Measurements from ENCODE around the gene CCRL2. TPM values are rescaled to one million over a fixed set of nuclear protein-coding genes. Genes with fewer than 3 reads are reported as not detected.

CCRL2 gene
- total and polyA plus RNA-seq, 2 donors (not counting 1 experiment from before 2014, with no cell fraction given): 0.33 to 3.7 TPM

- no peaks in the 10 kb centered on the region for H4K20me1 ChIP-seq (ENCODE audit: control insufficient read depth, extremely low read depth, insufficient read depth, low read length)
- no peaks in the 10 kb centered on the region for H3K9me3 ChIP-seq (ENCODE audit: control insufficient read depth, insufficient read depth, low read depth, low read length)
- no peak for DNase-seq (ENCODE audit: low read depth in 2 of 2)
- H3K9ac ChIP-seq (ENCODE audit: insufficient read depth, low read length): no peak overlapping the region
- no peak overlapping the region for H3K4me3 ChIP-seq (replicated peaks in 1 of 4; ENCODE audit: control extremely low read depth in 1 of 4, insufficient read depth in 1 of 4, low read depth in 3 of 4, low read length in 4 of 4)
- no peak overlapping the region for H3K4me2 ChIP-seq (ENCODE audit: extremely low read depth, insufficient read depth, low read length)
- H3K27ac ChIP-seq (ENCODE audit: insufficient read depth, low read length): no peak overlapping the region
- H3K27me3 ChIP-seq (ENCODE audit: control insufficient read depth, insufficient read depth, low read length): peaks cover 17% of the 10 kb centered on the region
- no peaks in the 10 kb centered on the region for H3K79me2 ChIP-seq (ENCODE audit: control insufficient read depth, insufficient read depth, low read length)
- TF ChIP-seq, protein P1, sequence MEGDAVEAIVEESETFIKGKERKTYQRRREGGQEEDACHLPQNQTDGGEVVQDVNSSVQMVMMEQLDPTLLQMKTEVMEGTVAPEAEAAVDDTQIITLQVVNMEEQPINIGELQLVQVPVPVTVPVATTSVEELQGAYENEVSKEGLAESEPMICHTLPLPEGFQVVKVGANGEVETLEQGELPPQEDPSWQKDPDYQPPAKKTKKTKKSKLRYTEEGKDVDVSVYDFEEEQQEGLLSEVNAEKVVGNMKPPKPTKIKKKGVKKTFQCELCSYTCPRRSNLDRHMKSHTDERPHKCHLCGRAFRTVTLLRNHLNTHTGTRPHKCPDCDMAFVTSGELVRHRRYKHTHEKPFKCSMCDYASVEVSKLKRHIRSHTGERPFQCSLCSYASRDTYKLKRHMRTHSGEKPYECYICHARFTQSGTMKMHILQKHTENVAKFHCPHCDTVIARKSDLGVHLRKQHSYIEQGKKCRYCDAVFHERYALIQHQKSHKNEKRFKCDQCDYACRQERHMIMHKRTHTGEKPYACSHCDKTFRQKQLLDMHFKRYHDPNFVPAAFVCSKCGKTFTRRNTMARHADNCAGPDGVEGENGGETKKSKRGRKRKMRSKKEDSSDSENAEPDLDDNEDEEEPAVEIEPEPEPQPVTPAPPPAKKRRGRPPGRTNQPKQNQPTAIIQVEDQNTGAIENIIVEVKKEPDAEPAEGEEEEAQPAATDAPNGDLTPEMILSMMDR (conservative IDR thresholded peaks at IDR 0.05 in 1 of 2, IDR thresholded peaks at IDR 0.05 in 1 of 2; ENCODE audit: low read depth in 1 of 2, low read length in 2 of 2): no peak
- no peak for TF ChIP-seq EZH2 (IDR thresholded peaks at IDR 0.05; ENCODE audit: low read length, missing control alignments)
- no peaks in the 10 kb centered on the region for H3K36me3 ChIP-seq (ENCODE audit: control insufficient read depth, insufficient read depth, low read length)
- no peak overlapping the region for H2AFZ ChIP-seq (ENCODE audit: low read length)
- no peaks in the 10 kb centered on the region for H3K4me1 ChIP-seq (ENCODE audit: control insufficient read depth, extremely low read depth, insufficient read depth, low read length)
Observed at GRCh38 chr3:46375218-46375617, 31.8 kb upstream of the CCRL2 start.

GRCh38 chr3:46375814-46376213 lies 31.2 kb upstream of the CCRL2 start:
- H3K27ac ChIP-seq (ENCODE audit: insufficient read depth, low read length): no peak overlapping the region
- no peaks in the 10 kb centered on the region for H3K4me1 ChIP-seq (ENCODE audit: control insufficient read depth, extremely low read depth, insufficient read depth, low read length)
- H3K9me3 ChIP-seq (ENCODE audit: control insufficient read depth, insufficient read depth, low read depth, low read length): no peaks in the 10 kb centered on the region
- H3K9ac ChIP-seq (ENCODE audit: insufficient read depth, low read length): no peak overlapping the region
- TF ChIP-seq, protein P1 (conservative IDR thresholded peaks at IDR 0.05 in 1 of 2, IDR thresholded peaks at IDR 0.05 in 1 of 2; ENCODE audit: low read depth in 1 of 2, low read length in 2 of 2): no peak
- no peak for TF ChIP-seq EZH2 (IDR thresholded peaks at IDR 0.05; ENCODE audit: low read length, missing control alignments)
- no peak overlapping the region for H2AFZ ChIP-seq (ENCODE audit: low read length)
- no peaks in the 10 kb centered on the region for H4K20me1 ChIP-seq (ENCODE audit: control insufficient read depth, extremely low read depth, insufficient read depth, low read length)
- H3K79me2 ChIP-seq (ENCODE audit: control insufficient read depth, insufficient read depth, low read length): no peaks in the 10 kb centered on the region
- peaks cover 17% of the 10 kb centered on the region for H3K27me3 ChIP-seq (ENCODE audit: control insufficient read depth, insufficient read depth, low read length)
- H3K4me3 ChIP-seq (replicated peaks in 1 of 4; ENCODE audit: control extremely low read depth in 1 of 4, insufficient read depth in 1 of 4, low read depth in 3 of 4, low read length in 4 of 4): no peak overlapping the region
- H3K4me2 ChIP-seq (ENCODE audit: extremely low read depth, insufficient read depth, low read length): no peak overlapping the region
- no peak for DNase-seq (ENCODE audit: low read depth in 2 of 2)
- H3K36me3 ChIP-seq (ENCODE audit: control insufficient read depth, insufficient read depth, low read length): no peaks in the 10 kb centered on the region

GRCh38 chr3:46378426-46378942 lies 28.6 kb upstream of the CCRL2 start:
- H3K27me3 ChIP-seq (ENCODE audit: control insufficient read depth, insufficient read depth, low read length): peaks cover 14% of the 10 kb centered on the region
- DNase-seq (ENCODE audit: low read depth in 2 of 2): peak; percentile 28 to 60
- no peaks in the 10 kb centered on the region for H3K9me3 ChIP-seq (ENCODE audit: control insufficient read depth, insufficient read depth, low read depth, low read length)
- H3K4me3 ChIP-seq (replicated peaks in 1 of 4; ENCODE audit: control extremely low read depth in 1 of 4, insufficient read depth in 1 of 4, low read depth in 3 of 4, low read length in 4 of 4): no peak overlapping the region
- no peaks in the 10 kb centered on the region for H4K20me1 ChIP-seq (ENCODE audit: control insufficient read depth, extremely low read depth, insufficient read depth, low read length)
- H3K36me3 ChIP-seq (ENCODE audit: control insufficient read depth, insufficient read depth, low read length): no peaks in the 10 kb centered on the region
- no peaks in the 10 kb centered on the region for H3K79me2 ChIP-seq (ENCODE audit: control insufficient read depth, insufficient read depth, low read length)
- no peak overlapping the region for H3K4me2 ChIP-seq (ENCODE audit: extremely low read depth, insufficient read depth, low read length)
- H3K9ac ChIP-seq (ENCODE audit: insufficient read depth, low read length): no peak overlapping the region
- no peak overlapping the region for H2AFZ ChIP-seq (ENCODE audit: low read length)
- H3K27ac ChIP-seq (ENCODE audit: insufficient read depth, low read length): no peak overlapping the region
- TF ChIP-seq EZH2 (IDR thresholded peaks at IDR 0.05; ENCODE audit: low read length, missing control alignments): no peak
- TF ChIP-seq, protein P1 (conservative IDR thresholded peaks at IDR 0.05 in 1 of 2, IDR thresholded peaks at IDR 0.05 in 1 of 2; ENCODE audit: low read depth in 1 of 2, low read length in 2 of 2): peak; percentile 67 to 81
- H3K4me1 ChIP-seq (ENCODE audit: control insufficient read depth, extremely low read depth, insufficient read depth, low read length): no peaks in the 10 kb centered on the region
